DND-41 (cell line): ENCODE results near the gene TFDP2.

Experiments
- CTCF ChIP-seq: IDR thresholded peaks from 2 replicates; pipeline ENCODE4 v1.5.1; 2012; ENCODE audit warnings: borderline replicate concordance, low read length, moderate library complexity, mild to moderate bottlenecking; ENCODE audit not compliant: poor library complexity, severe bottlenecking; ENCODE audit errors: extremely low read depth
- EZH2 ChIP-seq: IDR thresholded peaks from 3 replicates; pipeline ENCODE4 v1.6.1; 2012; ENCODE audit warnings: borderline replicate concordance, low read depth, mild to moderate bottlenecking, moderate library complexity, low read length, inconsistent platforms; ENCODE audit not compliant: severe bottlenecking

- TF ChIP-seq CTCF (no peak), EZH2 (no peak)
Observed at GRCh38 chr3:142056656-142057330, 92.6 kb downstream of the TFDP2 start.
